GM08714 (cell line): ENCODE measurements around the gene ZFHX3.
"Not testable (repeated sequence)": the region's sequence is repeated elsewhere in the genome, so short reads cannot be mapped to it uniquely, and the experiment has no call there.

ENCODE experiments used
- H3K4me3 ChIP-seq: fragments of 200-500 bp; sonication (Bioruptor generic); 2 replicates; pipeline ENCODE4 v1.5.1; 2014; ENCODE audit warnings: mild to moderate bottlenecking, low read length, inconsistent platforms
- ZNF274 ChIP-seq: IDR thresholded peaks from 2 replicates; pipeline ENCODE4 v1.6.1; 2012; ENCODE audit warnings: mild to moderate bottlenecking, low read depth, low read length

The ZFHX3 gene

GRCh38 chr16:73000020-73000906 lies 47.7 kb downstream of the ZFHX3 start:
- TF ChIP-seq ZNF274, result no peak
- H3K4me3 ChIP-seq, result no peak overlapping the region

GRCh38 chr16:72999541-73000019 lies 48.3 kb downstream of the ZFHX3 start:
- H3K4me3 ChIP-seq, result no peak overlapping the region
- no peak for TF ChIP-seq ZNF274

GRCh38 chr16:72997141-72997542 lies 50.8 kb downstream of the ZFHX3 start:
- H3K4me3 ChIP-seq, result no peak overlapping the region
- TF ChIP-seq ZNF274, result no peak

- no peak for TF ChIP-seq ZNF274
- H3K4me3 ChIP-seq, result no peak overlapping the region
Measured at GRCh38 chr16:72996291-72997062, 51.5 kb downstream of the ZFHX3 start.

- H3K4me3 ChIP-seq, result not testable (repeated sequence)
Measured at GRCh38 chr16:72995882-72996270, 52.1 kb downstream of the ZFHX3 start.

GRCh38 chr16:72995151-72995881 lies 52.6 kb downstream of the ZFHX3 start:
- no peak overlapping the region for H3K4me3 ChIP-seq
- TF ChIP-seq ZNF274, result no peak

GRCh38 chr16:72992142-72992601 lies 55.8 kb downstream of the ZFHX3 start:
- no peak overlapping the region for H3K4me3 ChIP-seq
- no peak for TF ChIP-seq ZNF274

GRCh38 chr16:72991644-72992043 lies 56.3 kb downstream of the ZFHX3 start:
- H3K4me3 ChIP-seq, result no peak overlapping the region
- no peak for TF ChIP-seq ZNF274

- no peak for TF ChIP-seq ZNF274
- H3K4me3 ChIP-seq, result no peak overlapping the region
Measured at GRCh38 chr16:72991211-72991610, 56.7 kb downstream of the ZFHX3 start.

- TF ChIP-seq ZNF274, result no peak
- no peak overlapping the region for H3K4me3 ChIP-seq
Measured at GRCh38 chr16:72990571-72990970, 57.4 kb downstream of the ZFHX3 start.

- H3K4me3 ChIP-seq, result no peak overlapping the region
- TF ChIP-seq ZNF274, result no peak
Measured at GRCh38 chr16:72989579-72990551, 58.1 kb downstream of the ZFHX3 start.

- H3K4me3 ChIP-seq, result not testable (repeated sequence)
Measured at GRCh38 chr16:72989203-72989578, 58.7 kb downstream of the ZFHX3 start.

- no peak for TF ChIP-seq ZNF274
Measured at GRCh38 chr16:72988569-72988968, 59.4 kb downstream of the ZFHX3 start.

More at GRCh38 chr16:72988569-72988968, 59.4 kb downstream of the ZFHX3 start:
- H3K4me3 ChIP-seq, result no peak overlapping the region
